ENCODE measurements around the gene LY6G6D.

Gene LY6G6D, protein sequence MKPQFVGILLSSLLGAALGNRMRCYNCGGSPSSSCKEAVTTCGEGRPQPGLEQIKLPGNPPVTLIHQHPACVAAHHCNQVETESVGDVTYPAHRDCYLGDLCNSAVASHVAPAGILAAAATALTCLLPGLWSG

DNA sequence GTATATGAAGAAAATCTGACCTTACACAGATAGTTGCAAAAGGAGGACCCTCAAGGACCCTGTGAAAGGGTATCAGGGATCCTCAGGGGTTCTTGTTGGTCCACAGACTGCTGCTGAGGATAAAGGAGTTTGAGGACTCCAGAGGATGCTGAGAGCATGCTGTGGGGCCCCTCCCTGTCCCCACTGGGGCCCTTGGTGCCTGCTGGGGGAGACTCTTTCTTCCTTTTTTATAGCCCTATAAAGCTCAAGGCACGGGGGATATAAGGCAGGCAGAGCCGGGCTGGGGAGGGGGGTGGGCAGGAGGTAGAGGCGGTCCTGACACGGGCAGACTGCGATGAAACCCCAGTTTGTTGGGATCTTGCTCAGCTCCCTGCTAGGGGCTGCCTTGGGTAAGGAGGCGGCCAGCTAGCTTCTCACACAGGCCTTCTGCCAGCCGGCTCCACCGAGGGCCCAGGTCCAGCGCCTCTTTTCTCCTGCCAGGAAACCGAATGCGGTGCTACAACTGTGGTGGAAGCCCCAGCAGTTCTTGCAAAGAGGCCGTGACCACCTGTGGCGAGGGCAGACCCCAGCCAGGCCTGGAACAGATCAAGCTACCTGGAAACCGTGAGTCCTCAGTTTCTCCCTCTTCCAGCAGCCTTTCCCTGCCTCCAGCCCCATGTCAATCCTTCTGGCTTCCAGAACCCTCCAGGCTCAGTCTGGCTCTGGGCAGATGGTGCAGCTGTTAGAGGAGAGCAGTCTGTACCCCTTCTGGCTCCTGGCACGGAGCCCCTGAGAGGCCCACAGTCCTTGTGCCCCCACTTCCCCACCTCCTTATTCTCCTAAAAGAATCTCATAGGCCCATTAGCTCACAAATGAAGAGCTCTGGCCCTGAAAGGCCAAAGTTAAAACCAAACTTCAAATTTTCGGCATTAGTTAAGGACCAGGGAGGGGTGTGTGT lies at the start of gene LY6G6D:
LY6G6D (plus strand) TSS at position 327 of the 937 bp plus-strand sequence; CDS start at position 335, 8 bp downstream.
- no peak within 1 kb of the TSS for H3K4me3 ChIP-seq (ENCODE audit: low read length)
- no peak for TF ChIP-seq ZNF274 (IDR thresholded peaks at IDR 0.05; ENCODE audit: low read depth, low read length)

DNA sequence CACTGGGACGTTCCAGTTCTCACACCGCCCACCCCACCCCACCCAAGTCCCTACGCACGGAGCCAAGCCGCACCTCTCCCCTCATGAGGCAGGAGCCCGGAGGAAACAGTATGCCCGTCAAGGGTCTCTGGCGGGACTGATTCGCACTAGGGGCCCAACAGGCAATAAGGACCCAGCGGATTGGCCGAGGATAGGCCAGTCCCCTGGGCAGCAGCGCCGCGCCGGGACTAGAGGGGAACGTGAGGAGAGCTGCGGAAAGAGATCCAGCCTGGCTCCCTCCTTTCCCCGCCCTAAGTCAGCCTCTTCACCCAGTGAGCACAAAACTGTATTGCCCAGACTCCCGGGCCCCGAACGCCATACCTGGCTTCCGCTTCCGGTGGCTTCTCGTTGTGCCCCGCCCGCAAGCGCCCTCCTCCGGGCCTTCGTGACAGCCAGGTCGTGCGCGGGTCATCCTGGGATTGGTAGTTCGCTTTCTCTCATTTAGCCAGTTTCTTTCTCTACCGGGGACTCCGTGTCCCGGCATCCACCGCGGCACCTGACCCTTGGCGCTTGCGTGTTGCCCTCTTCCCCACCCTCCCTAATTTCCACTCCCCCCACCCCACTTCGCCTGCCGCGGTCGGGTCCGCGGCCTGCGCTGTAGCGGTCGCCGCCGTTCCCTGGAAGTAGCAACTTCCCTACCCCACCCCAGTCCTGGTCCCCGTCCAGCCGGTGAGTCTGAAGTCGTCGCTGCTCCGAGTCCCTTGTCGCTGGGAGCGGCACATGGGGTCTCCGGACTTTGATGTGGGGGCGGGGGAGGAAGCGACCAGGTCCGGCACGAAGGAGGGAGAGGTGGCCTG lies 49.4 kb upstream of the LY6G6D start, which contains the start of gene CSNK2B:
CSNK2B (plus strand) TSS at position 580 of the 836 bp plus-strand sequence. CDS start 752 bp downstream, outside the sequence.
- peak within 1 kb of the TSS; percentile 93 for H3K4me3 ChIP-seq (ENCODE audit: low read length)
- TF ChIP-seq ZNF274 (IDR thresholded peaks at IDR 0.05; ENCODE audit: low read depth, low read length): no peak

DNA sequence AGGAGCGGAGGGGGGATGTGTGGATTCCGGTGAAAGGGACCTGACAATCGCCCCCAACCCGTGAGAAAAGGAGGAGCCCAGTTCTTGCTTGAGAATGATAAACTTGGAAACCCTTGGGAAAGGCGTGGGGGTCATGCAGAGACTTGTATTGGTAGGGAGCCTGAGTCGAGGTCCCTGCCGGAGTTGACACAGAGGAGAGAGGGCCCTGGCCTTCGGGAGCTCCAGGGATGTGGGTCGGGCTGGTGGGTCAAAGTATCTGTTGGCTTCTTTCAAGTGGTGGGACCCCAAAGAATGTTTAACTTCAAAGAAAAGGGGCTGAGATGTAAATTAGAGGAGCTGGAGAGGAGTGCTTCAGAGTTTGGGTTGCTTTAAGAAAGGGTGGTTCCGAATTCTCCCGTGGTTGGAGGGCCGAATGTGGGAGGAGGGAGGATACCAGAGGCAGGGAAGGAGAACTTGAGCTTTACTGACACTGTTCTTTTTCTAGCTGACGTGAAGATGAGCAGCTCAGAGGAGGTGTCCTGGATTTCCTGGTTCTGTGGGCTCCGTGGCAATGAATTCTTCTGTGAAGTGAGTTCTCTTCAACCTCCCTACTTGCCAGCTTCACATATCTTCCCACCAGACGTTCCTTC lies 48.7 kb upstream of the LY6G6D start:
- no peak for TF ChIP-seq ZNF274 (IDR thresholded peaks at IDR 0.05; ENCODE audit: low read depth, low read length)
- H3K4me3 ChIP-seq (ENCODE audit: low read length): peak overlapping the region; percentile 93

DNA sequence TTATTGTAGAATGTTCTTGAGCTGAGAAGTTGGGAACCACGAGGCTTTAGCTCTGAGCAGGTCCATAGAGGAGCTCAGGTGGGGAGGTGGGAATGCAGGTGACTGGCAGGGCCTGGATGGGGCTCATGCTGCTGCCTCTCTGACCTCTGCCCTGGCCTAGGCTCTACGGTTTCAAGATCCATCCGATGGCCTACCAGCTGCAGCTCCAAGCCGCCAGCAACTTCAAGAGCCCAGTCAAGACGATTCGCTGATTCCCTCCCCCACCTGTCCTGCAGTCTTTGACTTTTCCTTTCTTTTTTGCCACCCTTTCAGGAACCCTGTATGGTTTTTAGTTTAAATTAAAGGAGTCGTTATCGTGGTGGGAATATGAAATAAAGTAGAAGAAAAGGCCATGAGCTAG lies 45.5 kb upstream of the LY6G6D start, which contains the start of gene LY6G5B:
LY6G5B (plus strand) TSS at position 301 of the 400 bp plus-strand sequence. CDS start 975 bp downstream, outside the sequence.
- H3K4me3 ChIP-seq (ENCODE audit: low read length): no peak within 1 kb of the TSS
- TF ChIP-seq ZNF274 (IDR thresholded peaks at IDR 0.05; ENCODE audit: low read depth, low read length): no peak

DNA sequence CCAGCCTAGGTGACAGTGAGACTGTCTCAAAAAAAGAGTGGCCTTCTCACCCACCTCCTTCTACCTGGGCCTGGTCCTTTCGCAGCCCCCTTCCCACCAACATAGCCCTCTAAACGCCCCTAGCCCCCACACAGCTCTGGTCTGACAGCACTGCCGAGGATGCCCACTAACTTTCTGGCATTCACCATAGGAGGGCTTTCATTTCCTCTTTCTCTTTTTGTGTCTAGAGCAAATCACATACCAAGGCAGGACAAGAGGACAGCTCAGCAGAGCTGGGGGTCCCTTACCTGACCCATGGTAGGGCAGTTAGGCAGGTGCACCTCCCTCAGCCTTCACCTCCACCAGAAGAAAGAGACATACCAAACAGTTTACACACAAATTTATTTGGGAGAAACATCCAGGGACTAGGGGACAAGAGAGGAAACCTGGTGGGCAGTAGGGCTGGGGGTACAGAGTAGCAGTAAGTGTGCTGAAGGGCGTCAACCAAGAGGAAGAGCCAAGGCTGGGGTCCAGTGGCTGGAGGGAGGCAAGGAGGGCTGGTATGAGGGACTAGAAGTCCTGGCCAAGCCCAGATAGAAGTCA lies 38.7 kb upstream of the LY6G6D start:
- TF ChIP-seq ZNF274 (IDR thresholded peaks at IDR 0.05; ENCODE audit: low read depth, low read length): no peak
- no peak overlapping the region for H3K4me3 ChIP-seq (ENCODE audit: low read length)

DNA sequence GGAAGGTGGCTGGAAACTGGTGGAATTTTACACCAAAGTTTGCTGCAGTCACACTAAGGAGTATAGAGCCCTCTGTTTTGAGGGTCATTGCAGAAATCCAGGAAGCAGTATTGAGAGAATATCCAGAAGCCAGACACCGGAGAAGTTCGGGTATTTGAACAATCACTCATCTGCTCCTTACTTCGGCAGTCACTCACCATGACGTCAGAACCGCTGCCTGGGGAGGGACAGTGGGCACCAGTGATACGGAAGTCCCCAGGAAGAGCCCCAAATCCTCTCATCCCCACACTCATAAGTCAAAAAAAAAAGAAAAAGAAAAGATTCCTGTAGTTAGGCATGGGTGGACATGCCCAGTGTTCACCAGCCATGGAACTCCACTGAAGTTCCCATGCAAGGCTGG lies 38.2 kb upstream of the LY6G6D start:
- no peak for TF ChIP-seq ZNF274 (IDR thresholded peaks at IDR 0.05; ENCODE audit: low read depth, low read length)
- no peak overlapping the region for H3K4me3 ChIP-seq (ENCODE audit: low read length)

DNA sequence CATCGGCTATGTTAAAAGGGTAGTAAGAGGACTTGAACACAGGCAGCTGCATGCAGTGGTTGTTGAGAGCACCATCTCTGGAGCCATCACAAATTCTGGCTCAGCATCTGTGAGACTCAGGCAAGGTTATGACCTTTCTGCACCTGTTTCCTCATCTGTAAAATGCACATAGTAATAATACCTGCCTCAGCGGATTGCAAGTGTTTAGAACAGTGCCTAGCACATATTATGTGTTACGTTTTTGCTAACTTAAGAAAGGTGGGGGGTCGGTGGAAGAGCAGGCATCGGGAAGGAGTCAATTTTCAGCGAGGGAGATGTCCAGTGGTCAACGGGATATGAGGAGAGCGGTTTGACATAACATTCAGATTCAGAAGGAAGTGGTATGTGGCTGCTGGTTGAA lies 37.2 kb upstream of the LY6G6D start:
- no peak for TF ChIP-seq ZNF274 (IDR thresholded peaks at IDR 0.05; ENCODE audit: low read depth, low read length)
- H3K4me3 ChIP-seq (ENCODE audit: low read length): no peak overlapping the region

DNA sequence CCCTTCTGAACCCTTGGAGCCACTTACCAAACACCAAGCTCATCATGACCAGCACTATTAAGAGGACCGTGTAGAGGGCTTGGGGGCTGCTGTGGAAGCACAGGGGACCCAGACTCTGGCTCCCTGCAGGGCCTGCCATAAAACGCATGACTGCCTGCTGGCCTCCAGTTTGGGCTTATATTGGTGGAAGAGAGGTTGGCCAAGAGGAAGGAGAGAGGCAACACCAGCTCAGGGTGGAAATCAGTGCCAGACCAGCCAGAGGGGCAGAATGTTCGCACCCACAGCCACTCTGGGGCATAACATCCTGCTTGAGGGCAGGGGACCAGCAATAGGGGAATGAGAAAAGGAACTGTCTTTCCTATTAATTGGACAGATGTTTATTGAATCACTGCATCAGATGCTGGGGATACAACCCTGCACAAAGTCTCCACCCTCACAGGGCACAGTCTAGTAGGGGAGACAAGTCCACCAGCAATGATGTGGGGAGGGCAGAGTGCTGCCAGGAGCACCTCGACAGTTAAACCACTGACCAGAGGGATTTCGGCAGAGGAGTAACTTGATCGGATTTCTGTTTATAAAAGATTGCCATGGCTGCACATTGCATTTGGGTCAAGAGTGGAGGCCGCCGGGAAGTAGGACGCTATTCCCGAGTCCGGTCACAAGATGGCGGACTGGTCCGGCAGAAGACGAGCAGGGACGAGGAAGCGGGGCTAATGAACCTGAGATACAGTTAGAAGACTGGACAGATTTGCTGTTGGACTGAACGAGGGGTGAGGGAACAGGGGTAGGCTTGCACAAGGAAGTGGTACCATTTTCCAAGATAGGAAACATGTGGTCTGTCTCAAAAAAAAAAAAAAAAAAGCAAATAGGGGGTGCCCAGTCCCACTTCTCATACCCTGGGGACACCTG lies 34.7 kb upstream of the LY6G6D start, which contains the start of gene LY6G5C:
LY6G5C (minus strand) TSS at position 842 of the 909 bp plus-strand sequence; CDS start at position 148, 694 bp downstream.
- no peak for TF ChIP-seq ZNF274 (IDR thresholded peaks at IDR 0.05; ENCODE audit: low read depth, low read length)
- peak within 1 kb of the TSS; percentile 20; the same call in 1 of the 2 replicates for H3K4me3 ChIP-seq (ENCODE audit: low read length)

DNA sequence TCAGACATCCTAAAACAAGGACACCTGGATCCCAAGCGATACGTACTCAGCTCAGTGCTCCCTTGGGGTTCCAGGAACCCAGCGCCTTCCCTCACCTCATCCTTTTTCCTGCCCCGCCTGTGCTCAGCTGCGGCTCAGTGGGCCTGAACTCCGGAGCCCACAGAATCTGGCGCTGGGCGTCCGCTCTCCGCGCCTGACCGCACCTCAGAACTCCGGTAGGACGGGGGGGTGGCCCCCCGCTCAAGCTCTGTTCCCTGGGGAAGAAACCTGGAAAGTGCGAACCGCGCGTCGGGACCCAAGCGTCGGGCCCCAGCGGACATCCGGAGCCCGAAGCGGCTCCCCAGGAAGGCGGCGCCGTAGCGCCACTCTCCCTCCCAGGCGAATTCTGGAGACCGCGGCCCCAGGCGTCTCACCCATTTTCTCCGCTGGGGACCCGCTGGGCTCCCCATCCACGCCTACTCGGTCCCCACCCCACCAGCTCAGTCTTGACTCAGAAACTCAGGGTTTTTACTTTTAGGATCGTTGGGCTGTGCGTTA lies 33.9 kb upstream of the LY6G6D start:
- peak overlapping the region; percentile 20; the same call in 1 of the 2 replicates for H3K4me3 ChIP-seq (ENCODE audit: low read length)
- TF ChIP-seq ZNF274 (IDR thresholded peaks at IDR 0.05; ENCODE audit: low read depth, low read length): no peak

DNA sequence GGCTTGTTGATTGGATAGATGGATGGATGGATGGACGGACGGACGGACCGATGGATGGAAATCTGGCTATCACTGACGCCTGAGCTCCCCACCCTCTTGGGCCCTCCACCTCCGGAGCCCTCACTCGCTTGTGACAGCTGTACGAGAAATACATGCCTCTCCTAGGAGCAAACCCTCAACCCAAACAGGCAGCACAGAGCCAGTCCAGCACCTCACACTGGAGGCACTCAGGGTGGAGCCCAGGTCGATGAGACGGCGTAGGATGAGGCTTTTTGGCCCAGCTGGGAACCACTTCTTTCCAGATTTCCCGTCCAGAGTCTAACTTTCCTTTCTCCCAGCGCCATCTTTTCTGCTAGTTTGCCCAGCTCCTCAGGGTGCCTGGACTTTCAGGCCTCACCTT lies 31.6 kb upstream of the LY6G6D start:
- TF ChIP-seq ZNF274 (IDR thresholded peaks at IDR 0.05; ENCODE audit: low read depth, low read length): no peak
- H3K4me3 ChIP-seq (ENCODE audit: low read length): no peak overlapping the region

DNA sequence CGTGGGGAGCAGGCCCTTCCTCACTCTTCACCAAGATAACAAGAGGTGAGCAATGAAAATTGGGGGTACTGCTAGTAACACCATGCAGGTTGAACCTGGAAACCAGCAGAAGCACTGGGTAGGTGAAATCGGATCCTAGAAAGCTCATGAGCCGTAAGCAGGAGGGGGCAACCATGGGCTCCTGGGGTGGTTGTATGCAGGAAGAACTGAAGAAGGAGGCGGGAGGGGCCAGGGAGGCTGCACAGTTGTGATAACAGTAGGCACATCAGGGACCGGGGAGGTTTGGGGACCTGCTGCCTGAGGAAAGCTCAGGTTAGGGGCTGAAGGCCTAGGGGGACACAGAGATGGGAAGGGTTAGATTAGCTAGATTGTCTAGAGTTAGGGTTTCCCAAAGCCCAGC lies 28.7 kb upstream of the LY6G6D start:
- no peak for TF ChIP-seq ZNF274 (IDR thresholded peaks at IDR 0.05; ENCODE audit: low read depth, low read length)
- no peak overlapping the region for H3K4me3 ChIP-seq (ENCODE audit: low read length)

DNA sequence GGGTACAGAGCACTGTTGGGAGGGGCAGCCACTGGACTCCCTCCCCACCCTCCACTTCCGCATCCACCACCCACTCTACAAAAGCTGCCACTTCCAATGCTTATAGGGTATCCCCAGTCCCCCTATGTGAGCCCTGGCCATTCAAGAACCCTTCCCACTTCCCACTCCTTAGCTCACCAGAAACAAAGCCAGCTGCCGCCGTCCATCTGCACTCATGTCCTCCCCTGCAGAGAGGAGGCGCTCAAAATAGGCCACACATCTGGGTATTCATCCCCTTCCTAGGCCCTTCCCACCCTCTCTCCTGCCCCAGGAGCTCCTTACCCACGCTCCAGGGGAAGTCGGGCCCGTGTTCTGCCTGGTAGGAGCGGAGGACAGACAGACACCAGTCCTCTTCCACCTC lies 27.8 kb upstream of the LY6G6D start:
- no peak for TF ChIP-seq ZNF274 (IDR thresholded peaks at IDR 0.05; ENCODE audit: low read depth, low read length)
- H3K4me3 ChIP-seq (ENCODE audit: low read length): no peak overlapping the region

Data from GM08714 (cell line).